GM21576 (cell line): ENCODE measurements around the gene GPR137B.
A peak's percentile ranks its signal among the peaks of the same experiment; 100 is the strongest.

ENCODE experiments used
- ATAC-seq: cut with Tn5 transposase; IDR thresholded peaks from one replicate; pipeline ENCODE4 v1.9.1; 2021; ENCODE audit warnings: mild to moderate bottlenecking, moderate library complexity; ENCODE audit not compliant: unreplicated experiment

Gene GPR137B

DNA sequence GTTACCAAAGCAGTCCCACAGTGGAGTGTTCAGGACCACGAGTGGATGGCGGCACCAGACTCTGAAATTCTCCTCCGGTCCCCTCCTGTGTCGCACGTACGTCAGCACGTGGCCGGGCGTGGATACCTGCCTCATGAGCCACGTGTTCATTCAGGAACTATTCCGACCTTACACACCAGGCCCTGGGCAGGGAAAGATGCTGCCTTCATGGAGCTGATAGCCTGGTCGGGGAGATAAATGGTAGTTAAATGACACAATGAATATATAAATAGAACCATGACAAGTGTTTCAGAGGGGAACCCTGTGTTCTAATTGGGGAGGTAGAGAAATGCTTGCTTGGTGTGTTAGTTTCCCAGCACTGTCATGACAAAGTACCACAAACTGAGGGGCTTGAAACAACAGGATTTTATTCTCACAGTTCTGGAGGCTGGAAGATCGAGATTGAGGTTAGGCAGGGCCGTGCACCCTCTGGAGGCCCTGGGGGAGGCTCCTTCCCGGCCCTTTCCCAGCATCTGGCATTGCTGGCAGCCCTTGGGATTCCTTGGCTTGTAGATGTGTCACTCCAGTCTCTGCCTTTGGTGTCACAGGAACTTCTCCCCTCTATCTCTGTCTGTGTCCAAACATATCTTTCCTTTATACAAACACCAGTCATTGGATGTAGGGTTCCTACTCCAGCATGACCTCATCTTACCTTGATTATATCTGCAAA, 28.9 kb upstream of the GPR137B start:
- no peak for ATAC-seq

DNA sequence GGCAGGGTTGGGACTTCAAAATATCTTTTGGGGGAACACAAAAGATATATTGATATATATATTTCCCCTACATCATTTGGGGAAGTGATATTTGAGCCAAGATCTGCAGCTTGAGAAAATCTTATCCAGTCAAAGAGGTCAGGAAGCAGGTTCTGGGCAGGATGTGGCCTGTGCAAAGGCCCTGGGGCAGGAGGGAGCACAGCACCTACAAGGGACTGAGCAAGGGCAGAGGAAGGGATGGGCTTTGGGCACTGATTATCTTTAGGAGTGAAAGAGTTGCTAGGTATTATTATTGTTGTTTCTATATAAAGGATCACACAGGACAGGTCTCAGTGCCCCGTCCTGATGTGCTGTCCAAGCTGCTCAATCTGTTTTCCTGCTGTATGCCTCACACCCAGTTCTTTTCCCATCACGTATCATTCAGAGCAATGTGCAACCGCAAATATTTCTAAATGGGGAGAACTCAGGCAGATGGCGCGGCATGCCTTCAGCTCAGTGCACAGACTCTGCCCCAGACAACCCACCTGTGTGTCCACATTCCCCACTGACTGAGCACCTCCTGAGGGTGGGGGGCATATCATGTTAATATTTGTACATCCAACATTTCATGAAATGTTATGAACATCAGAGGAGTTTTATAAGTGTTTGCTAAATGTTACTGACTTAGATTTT, 28.1 kb upstream of the GPR137B start:
- no peak for ATAC-seq

DNA sequence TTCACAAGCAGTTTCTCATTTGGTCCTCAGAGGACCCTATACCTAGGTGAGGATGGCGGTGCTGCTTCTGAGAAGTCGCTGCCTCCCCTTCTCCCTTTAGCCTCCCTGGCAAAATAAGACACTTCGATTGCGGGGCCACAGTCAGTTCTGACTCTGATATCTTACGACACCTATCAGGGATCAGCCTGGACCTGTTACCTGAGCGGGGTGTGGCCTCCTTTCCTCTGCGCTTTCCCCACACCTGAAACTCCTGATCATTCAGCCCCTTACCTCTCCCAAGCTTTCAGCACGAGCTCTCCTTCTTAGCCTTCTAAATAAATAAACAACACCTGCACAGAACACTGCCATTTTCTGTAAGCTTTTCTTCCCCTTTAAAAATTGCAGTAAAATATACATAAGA, 24.6 kb upstream of the GPR137B start:
- ATAC-seq = no peak

DNA sequence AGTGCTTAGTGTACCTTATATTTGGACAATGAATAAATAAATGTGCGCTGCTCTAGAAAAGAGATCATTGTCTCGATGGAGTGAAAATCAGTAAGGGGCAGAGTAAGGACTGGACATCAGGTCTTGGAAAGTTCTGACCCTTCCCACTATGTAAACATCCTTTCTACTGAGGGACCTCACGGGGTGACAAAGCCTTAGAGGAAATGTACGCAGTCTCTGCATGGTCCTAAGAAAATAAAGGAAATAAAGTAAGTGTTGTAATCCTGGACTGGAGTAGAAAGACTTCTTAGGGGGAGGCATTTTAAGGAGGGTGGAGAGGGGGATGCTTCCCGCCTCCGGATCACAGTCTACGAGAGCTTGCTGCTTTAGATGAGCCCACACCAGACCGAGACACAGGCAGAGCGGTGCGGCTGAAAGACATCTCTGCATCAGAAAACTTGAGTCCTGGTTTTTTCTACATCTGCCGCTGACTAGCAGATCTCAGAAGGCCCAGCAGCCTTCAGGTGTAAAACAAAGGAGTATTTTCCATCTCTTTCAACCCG, 22.3 kb upstream of the GPR137B start:
- no peak for ATAC-seq

DNA sequence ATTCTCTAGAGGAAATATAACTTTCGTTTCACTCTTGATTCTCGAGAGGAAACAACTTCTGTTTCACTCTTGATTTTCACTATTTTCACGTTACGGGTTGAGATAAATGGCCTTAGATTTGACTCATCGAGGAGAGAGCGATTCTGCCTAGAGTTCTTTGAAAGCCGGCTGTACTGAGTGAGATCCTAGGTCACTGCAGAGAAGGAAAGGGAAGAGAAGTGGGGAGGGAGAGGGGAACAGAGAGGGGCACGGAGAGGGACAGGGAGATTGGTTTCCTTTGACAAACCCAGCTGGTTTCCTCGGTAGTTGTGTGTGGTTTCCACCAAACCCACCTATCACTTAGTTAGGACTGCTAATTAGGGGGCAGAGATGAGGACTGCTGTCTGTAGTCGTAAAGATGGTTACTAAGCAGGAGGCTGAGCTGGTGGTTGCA, 21.6 kb upstream of the GPR137B start:
- peak; percentile 57 for ATAC-seq

DNA sequence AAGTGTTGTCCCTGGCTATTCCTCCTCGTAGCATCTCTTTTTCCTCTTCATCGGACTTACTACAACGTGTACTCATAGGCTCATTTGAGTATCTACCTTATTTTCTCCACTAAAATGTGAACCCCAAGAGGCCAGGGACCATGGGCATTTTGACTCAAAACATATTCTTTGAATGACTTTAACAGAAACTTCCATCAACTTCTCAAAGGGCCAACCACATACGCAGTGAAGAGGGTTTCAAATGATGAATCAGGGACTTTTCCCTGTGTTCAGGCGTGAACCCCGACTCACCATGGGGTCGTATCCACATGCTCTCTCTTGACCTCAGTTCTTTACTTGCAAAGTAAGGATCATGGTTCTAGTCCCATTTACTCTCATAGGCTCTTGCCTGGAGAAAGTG, 20.2 kb upstream of the GPR137B start:
- ATAC-seq = peak; percentile 40

DNA sequence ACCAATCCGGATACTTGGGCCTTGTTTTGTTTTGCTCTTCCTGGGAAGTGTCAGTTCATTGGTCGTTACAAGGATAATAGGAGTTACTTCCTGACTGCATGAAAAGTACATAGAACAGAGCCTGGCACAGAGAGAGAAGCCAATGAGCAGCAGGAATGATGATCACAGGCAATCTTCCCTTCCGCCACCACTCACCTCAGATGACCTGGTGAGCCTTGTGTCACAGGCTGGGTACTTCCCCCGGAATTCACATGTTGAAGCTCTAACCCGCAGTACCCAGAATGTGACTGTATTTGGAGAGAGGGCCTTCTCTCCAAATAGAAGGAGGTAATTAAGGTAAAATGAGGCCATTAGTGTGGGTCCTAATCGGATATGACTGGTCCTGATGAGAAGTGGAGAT, 18.8 kb upstream of the GPR137B start:
- no peak for ATAC-seq

DNA sequence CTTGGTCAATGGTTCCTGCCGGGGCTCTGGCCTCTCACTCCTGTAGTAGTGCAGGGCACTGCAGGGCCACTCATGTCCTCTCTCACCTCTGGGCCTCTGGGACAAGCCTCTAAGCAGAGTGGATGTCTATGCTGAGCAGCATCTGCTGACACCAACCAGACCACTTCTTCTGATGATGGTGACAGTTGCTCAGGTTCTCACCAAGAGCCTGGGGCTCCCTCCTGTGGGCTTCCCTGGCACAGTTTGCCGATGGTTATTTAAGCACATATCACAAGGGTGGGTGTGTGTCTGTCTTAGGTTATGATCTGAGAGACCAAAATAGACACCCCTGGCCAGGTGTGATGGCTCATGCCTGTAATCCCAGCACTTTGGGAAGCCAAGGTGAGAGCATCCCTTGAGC, 17.4 kb upstream of the GPR137B start:
- no peak for ATAC-seq

DNA sequence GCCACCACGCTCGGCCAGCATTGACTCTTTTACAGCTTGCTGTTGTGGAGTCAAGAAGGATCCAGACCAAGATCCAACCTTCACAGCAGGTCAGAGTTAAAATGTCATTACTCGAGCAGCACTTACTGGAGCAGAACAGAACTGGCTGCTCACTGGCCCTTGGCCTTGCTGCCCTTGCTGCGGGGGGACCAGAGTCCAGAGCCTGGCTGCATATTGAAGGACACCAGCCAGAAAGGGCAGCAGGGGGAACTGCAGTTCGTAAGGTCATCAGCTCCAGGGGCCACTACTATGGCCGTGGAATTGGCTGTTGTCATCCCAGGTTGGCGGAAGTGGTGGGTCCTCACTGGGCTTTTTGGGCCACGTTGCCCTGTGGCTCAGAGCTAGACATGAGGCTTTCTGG, 15.3 kb upstream of the GPR137B start:
- ATAC-seq = no peak

DNA sequence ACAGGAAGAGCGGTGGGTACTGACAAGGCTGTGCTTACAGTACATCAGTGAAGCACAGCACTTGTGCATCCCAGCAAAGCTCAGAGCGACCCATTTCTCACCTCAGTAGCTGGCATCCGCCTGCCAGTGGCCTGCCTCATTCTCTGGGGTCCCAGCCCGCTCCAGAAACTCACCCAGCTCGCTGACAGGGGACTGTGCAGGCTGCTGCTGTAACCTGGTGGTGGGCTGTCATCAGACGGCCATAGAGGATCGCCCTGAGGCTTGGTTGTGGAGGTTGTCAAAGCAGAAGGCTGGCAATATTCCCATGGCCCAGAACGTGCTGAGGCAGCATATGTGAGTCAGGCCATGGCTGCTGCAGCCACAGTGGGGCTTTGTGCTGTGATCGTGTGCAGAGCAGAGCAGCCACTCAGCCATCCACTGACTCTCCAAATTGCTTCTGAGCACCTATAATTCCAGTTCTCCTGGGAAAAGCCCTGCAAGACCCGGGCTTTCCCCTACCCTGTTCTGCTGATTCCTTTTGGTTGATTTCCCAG, 13.6 kb upstream of the GPR137B start:
- ATAC-seq = no peak

DNA sequence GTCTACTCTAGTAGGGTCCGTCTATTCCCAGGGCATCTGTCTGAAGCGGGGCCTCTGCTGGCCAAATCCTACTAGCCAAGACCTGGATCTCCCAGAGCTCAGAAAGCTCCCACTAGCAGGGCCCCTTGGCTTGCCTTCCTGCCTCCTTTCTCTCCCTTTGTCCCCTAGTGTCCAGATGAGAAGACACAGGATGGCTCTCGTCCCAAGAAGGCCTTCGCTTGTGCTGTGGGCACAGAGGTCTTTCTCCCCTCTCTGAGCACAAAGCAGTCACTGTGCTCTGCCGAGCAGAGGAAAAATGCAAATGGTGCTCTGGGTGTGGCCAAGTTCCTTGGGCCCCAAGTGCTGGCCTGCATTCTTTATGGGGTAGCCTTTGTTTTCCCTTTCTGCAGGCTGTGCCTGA, 13.0 kb upstream of the GPR137B start:
- ATAC-seq = no peak

DNA sequence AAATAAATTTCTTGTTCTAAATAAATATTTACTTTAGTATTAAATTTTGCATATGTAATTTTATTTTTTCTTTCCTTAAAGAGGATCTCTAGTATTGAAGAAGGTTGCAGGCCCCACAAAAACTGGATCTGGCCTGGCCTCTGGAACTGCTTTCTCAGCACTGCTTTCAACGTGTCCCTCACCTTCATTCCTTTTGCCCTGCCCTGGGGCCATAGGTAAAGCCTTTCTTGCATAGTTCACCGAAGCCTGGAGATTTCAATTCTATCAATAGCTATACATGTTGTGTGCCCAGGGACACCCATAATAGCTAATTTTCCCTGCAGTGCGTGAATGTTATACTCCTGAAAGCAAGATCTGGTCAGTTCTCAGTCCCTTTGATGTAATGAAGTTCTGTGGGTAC, 12.0 kb upstream of the GPR137B start:
- no peak for ATAC-seq

DNA sequence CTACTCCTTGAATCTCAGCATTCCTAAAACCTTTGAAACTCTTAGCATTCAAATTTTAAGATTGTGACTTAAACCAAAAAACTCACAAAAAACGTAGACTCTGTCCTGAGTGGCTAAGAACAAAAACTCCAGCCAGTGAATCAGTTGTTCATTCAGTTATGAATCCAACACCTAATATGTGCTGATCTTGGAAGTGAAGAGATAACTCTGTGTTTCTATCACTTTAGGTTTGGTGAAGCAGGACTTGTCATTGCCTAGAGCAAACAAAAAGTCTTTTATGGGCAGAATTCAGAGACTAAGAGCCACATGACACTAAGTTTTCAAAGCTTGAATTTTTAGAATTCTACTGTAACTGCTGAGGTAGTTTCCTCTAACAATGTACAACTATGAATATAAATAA, 10.4 kb upstream of the GPR137B start:
- ATAC-seq = no peak

DNA sequence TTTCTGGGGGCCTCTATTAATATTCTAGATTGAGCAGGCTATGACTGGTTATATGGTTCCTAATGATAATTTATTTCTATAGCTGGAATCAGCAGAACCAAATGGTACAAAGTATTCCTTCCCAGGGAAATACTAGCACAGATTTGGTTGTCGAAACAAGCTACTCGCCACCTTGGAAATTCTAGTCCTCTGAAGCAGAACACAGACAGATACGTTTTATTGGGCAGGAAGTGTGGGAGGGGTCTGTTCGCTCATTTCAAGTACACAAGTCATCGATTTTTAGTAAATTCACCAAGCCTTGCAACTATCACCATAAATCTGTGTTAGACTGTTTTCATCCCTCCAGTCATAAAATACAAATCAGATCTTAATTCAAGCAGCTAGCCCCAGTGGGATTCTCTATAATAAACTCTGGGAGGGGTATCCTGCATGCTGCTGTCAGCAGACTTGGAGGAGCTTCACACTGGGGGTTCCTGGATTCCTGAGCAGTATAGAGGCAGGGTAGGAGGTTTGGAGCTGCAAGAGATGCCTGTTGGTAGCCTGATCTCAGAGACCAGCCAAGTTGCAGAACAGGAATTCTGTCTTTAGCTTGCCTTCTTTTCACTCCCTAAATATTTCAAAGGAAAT, 9.8 kb upstream of the GPR137B start:
- ATAC-seq = no peak

DNA sequence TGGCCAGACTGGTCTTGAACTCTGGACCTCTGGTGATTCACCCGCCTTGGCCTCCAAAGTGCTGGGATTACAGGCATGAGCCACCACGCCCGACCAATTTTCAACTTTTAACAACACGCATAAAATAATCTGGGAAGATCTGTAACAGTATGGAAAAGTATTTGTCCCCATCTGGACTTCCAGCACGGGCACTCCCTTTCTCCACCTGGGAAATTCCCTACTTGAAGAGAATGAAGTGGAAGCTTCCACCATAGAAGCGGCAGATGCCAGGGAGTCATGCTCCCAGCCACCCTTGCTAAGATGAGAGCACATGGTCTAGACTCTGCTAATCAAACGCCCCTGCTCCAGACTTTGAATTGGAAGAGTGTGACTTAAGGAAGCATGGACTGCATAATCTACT, 9.0 kb upstream of the GPR137B start:
- no peak for ATAC-seq

DNA sequence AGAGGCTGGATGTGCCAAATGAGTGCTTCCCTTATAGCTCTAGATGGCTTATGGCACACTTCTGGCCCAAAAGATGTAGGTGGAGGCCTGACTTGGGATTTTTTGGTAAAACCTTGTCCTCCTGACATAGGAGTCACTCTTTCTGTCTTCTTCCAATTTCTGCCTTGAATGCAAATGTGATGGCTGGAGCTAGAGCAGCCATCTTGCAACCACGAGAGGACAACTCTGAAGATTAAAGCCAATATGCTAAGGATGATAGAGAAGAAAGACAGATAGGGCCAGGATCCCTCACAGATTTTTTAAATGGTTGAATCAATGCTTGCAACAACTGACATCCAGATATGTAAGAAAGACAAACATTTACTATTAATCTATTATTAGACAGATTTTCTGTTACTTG, 8.5 kb upstream of the GPR137B start:
- no peak for ATAC-seq

DNA sequence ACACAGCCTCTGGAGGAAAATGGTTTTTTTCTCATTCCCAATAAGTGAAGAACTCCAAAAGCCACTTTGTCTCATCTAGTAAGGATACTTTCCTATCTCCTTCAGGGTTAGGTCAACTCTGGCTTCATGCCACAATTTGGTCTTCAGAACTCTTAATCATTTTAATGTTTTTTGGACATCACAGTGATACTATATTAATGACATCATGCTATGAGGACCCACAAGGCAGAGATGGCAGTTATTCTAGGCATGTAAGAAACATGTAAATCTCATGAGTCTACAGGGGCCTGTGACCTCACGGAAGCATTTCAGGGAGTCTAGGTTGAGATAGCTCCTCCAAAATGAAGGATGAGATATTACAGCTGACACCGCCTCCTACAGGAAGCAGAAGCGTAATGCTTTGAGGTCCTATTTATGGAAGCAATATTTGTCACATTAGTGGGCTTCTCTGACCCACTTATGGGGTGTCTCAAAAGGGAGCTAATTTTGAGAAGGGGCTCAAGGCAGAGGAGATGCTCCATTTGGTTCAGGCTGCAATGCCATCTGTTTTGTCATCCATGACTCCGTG, 5.0 kb upstream of the GPR137B start:
- ATAC-seq = no peak

DNA sequence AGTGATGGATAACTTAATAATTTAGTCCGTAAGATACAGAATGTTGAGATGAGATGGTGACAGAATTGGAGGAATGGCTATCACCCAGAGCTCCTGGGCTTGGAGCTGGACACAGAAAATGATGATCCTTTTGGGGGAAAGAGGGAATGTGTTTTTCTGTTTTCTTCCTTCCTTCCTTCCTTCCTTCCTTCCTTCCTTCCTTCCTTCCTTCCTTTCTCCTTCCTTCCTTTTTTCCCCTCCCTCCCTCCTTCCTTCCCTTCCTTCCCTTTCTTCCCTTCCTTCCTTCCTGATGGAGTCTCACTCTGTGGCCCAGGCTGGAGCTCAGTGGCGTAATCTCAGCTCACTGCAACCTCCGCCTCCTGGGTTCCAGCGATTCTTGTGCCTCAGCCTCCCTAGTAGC, 2.8 kb upstream of the GPR137B start:
- ATAC-seq = no peak

DNA sequence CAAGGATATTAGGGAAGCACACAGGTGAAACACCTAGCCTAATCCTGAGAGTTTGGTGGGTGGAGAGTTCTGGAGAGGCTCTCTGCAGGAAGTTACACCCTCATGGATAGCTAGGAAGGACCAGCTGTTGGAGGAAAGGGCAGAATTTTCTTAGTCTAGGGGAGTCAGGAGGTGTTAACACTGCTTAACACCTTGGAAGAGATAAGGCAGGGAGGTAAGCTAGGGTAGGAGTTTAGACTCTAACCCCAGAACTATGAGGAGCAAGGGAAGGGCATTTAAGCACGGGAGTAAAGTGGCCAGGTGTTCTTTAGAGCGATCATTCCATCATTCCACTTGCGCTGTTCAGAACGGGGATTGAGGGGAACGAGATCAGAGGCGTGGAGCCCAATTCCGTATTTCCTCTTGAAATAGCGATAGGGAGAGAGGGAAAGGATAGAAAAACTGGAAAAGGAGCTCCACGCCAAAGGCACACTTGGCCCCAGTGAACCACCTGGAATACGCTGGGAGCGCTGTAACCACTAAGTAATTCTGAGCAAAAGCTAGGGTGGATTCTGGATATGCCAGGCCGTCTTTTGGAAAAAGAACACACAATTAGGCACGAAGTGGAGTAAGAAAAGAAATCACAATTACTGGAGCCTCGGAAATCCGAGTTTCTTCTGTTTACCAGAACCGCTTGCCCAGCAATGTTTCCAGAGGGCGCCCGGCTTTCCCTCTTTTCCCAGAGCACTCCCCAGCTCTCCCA, 1.5 kb upstream of the GPR137B start:
- no peak for ATAC-seq

DNA sequence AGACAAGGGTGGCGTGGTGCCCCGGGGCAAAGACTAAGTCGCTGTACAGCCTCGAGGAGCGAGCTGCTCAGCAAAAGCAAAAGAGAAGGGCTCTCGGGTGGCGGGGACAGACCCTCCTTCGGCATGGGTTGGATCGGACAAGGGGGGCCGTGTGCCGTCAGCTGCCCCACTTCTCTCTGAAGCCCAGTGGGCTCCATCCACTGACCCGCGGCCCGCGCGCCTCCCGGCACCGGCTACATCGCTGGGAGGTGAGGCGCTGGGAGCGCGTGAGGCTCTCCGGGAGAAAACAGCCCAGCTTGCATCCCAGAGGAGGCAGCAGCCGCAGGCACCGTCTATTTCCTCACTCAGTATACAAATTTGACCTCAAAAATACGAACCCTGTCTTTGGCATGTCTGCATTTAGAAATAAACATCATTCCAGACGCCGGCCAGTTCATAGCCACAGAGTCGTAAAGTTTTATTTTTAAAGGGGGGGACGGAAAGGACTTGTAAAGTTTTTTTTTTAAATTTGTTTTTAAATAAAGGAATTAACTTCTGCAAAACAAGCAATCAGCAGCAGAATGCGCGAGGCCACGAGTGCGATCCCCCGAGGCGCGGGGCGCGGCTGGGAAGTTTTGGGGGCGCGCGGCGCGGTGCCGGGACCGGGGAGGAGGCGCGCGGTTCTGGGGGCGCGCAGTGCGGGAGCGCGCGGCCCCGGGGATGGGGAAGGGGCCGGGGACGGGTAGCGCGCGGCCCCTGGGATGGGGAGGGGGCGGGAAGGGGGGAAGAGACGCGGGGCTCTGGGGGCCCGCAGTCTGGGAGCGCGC, 689 bp upstream of the GPR137B start:
- no peak for ATAC-seq
